Measurements from ENCODE around the gene MVB12B.

MVB12B gene

GRCh38 chr9:126490871-126491567, 164.4 kb downstream of the MVB12B start:
- DNase-seq (ENCODE audit: low read depth, low spot score), result no peak

- DNase-seq (ENCODE audit: low read depth, low spot score), result no peak
Measured at GRCh38 chr9:126491568-126491879, 164.9 kb downstream of the MVB12B start.

DNA sequence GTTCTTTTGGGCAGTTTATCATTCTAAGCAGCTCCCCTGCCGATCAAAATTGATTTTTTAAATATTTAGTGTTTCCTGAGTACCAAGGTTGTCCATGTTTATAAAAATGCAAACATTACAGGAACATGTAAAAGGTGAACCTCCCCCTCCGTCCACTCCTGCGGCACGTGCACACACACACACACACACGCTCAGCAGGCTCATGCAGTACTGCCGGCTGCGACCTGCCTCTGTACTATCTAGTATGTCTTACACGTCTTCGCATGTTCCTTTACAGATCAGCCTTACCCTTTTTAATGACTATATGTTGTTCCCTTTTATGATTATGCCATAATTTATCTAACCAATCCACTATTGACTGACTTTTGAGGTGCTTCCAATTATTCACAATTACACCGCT, 165.3 kb downstream of the MVB12B start:
- no peak for DNase-seq (ENCODE audit: low read depth, low spot score)

DNA sequence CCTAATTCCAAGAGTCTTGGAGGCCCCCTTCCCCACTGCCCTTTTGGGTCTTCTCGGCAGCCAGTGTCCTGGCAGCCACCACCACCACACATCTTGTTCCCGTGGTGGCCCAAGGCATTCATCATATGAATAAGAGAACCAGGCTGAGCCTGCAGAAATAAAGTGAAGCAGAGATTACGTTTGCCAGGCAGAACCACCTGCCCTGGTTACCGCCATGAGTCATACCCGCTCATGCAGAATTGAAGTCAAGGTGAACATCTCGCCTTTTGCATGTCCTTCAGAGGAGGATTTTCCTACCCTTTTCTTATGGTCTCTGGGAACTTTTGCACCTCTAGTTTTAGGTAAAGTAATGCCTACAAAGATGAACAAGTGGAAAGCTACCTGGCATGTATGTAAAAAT, 167.6 kb downstream of the MVB12B start:
- DNase-seq (ENCODE audit: low read depth, low spot score), result no peak

GRCh38 chr9:126494746-126495145, 168.1 kb downstream of the MVB12B start:
- DNase-seq (ENCODE audit: low read depth, low spot score), result no peak

DNA sequence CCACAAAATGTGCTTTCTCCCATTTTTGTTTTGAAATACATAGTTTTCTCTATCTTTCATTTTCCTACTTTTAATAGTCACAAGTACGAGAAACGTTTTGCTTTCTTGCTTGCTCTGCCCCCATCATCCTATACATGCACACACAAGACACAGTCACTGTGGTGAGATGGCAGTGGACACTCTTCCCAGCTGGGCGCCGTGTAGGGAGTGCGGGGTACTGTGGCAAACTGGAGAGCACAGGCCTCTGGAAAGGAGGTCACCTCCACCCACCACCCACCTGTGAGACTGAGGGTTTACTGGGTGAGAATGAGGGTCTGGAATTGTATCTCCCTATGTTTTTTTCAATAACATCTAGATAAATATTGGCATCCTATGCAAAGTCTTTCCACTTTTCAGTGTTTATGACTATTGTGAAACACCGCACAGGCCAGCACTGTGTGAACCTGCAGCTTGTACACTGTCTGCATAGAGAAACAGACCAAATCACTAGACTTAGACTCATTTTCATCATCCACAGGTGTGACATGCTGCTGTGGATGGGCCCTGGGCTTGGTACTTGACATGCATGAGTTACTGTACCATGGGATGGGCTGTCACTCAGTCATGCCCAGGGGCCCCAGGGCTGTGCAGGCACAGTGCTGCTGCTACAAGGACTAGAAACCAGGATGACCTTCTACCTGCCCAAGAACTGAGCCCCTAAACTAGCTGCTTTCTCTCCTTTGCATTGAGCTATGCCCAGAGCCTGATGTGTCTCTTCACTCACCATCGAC, 169.0 kb downstream of the MVB12B start:
- no peak for DNase-seq (ENCODE audit: low read depth, low spot score)

- DNase-seq (ENCODE audit: low read depth, low spot score), result no peak
Measured at GRCh38 chr9:126496181-126496576, 169.6 kb downstream of the MVB12B start.

DNA sequence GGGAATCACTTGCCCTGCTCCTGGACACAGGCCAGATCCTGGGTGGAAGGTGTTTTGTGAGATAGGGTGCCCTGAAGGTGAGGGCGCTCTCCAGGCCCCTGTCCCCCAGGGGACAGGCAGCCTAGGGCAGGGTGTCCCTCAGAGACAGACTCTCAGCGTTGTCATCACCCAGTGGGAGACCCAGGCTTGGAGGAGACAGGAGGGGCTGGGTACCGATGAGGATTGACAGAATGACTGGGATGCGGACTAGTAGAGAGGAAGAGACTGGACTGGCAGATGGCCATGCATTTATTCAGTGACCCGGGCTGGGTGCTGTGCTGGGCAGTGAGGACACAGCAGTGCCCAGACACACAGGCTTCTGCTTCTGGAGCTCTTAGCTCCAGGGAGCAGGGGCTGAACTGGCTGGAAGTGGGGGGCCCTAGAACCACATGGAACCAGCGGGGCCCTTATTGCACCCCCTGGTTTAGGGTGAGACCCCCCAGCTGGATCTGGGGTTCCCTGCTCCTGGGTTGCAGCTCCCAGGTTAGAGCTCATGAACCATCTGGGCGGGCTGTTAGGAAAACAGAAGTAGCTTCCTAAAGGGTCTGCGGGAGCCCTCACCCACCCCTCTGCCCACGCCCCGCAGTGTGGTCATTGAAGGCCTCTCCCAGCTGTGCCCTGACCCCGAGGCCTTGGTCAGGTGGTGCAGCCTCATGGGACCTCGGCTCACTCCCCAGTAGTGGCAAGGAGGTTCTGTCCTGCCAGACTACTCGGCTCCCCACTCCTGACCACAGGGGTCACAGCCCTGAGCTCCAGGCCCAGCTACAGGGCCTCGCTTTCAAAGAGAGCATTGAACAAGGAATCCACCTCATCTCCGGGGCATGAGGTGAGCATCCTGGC, 170.4 kb downstream of the MVB12B start:
- no peak for DNase-seq (ENCODE audit: low read depth, low spot score)

DNA sequence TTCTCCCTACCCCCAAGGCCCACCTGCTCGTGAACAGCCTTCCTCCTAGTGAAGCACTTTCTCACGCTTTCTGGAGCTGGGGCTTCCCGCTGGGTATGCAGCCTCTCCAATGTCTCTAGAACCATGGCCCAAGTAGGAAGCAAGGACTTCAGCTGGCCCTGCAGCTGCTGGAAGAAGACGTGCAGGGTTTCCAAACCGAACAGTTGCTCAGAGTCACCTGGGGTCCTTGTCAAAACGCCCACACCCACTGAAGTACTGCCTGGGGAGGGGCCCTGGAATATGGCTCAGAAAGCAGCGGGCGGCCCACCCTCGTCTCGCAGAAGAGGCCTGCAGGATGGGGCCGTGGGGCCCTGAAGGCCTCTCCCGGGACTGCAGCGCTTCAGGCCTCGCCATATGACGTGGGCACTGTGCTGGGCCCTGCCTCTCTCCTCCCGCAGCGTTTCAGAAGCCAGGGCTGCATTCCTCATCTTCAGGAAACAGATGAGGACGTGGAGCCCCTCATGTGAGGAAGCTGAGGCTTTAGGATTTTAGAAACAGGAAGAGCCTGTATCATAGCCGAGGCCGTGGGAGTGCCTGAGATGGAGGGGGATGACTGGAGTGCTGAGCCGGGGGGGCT, 171.1 kb downstream of the MVB12B start:
- DNase-seq (ENCODE audit: low read depth, low spot score), result no peak

GRCh38 chr9:126498331-126498730, 171.7 kb downstream of the MVB12B start:
- no peak for DNase-seq (ENCODE audit: low read depth, low spot score)

DNA sequence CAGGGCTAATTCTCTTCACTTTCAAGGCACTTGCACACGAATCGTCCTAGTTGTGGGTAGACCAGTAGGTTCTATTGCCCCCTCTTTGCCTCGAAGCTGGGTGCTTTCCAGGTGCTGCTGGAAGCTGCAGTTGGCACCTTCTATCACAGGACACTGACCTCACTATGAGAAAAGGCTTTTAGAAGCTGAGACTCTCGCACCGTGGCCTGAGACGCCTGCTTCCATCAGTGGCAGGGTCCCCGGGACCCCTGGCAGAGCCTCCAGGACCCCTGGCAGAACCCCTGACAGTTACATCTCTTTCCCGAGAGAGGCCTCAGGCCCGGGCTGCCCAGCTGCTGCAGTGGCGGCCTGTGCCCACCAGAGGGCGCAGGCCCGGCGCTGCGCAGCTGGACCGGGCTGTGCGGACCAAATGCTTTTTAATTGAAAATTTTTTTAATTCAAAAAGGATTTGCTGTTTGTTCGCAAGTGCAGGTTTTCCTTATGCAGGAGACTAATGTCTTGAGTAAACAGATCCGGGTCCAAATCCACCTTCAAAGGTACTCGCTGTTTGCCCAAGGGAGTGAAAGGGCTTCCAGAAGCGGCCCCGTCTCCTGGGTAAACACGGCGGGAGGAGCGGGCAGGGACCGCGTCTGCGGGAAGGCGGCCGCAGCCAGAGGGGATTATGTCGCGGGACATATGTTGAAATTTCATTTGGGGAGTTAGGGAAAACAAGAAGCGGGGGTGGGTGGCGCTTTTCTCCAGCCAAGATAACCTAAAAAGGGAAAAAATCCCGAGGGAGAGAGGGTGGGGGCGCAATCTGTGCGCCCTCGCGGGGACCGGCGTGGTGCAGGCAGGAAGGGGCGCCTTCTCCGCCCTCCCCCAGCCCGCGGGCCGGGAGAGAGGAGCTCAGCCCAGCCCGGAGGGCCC, 172.6 kb downstream of the MVB12B start:
- no peak for DNase-seq (ENCODE audit: low read depth, low spot score)

DNA sequence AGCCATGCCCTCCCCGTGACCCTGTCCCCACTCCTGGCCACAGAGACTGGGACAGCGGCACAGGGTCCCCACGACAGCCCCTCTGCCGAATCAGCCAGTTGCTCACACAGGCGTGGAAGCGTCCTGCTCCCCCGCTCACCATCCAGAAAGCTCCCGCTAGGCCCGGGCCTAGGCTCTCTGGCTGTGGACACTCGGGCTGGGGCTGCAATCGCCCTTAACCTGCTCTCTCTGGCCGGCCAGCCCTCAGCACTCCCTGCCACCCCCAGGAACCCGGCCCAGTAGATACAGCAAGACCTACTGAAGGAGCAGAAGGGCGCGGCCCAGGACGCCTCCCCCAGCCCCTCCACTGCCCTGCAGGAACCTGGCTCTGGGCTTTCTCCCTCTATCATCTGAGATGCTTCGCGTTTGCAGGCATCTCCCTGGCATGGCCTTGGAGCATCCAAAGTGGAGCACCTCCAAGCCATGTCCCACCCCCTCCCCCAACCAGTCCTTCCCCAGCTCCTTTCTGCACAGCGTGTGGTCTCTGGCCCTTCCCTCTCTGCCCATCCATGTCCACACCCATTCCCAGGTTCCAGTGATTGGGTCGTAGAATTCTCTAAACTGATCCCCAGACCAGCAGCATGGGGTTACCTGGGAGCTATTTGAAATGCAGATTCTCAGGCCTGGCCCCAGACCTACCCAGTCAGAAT, 173.4 kb downstream of the MVB12B start:
- DNase-seq (ENCODE audit: low read depth, low spot score), result no peak

- peak; percentile 45 for DNase-seq (ENCODE audit: low read depth, low spot score)
Measured at GRCh38 chr9:126500600-126501382, 174.2 kb downstream of the MVB12B start.

DNA sequence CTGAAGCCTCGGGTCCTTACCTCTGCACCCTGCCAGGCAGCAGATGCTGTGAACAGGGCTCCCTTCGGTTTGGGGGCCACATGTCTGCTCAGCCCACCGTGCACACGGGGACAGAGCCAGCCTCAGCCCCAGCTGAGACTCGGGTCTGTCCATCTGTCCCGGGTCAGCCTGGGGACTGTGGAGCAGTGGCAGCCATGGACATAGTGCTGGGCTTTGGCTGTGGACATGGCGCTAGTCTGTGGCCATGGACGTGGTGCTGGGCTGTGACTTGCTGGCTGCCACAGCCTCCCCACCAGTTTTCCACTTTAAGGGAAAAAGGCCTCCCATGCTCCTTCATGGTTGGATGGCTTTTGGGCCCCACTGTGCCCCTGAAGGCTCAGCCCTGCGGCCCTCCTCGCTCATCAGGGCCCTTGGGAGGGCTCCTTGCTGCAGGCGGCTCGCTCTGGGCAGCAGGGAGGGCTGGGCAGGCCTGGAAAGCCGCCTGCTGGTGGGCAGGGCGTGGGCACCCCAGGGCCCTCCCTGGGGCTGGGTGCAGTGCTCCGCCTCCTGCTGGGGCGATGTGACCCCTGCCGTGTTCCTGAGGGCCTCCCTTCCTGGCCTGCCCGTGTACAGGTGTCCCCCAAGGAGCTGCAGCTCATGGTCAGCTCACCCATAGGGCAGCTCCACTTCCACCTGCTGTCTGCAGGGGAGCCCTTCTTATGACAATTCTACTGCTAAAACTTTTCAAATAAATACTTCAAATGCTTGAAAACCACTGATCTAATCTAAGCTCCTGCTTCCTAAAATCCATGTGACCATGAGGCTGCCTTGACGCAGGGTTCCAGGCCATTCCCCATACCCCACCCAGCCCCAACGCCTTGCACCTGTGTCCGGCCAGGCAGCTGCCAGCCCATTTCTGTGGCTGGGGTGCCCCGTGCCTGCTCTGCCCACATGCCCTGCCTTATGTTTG, 175.0 kb downstream of the MVB12B start:
- DNase-seq (ENCODE audit: low read depth, low spot score), result no peak

GRCh38 chr9:126502417-126503332, 176.0 kb downstream of the MVB12B start:
- DNase-seq (ENCODE audit: low read depth, low spot score), result no peak

GRCh38 chr9:126503333-126504085, 176.9 kb downstream of the MVB12B start:
- no peak for DNase-seq (ENCODE audit: low read depth, low spot score)

Measured in activated CD4-positive, CD25-positive, alpha-beta regulatory T cell treated with anti-CD3 and anti-CD28 coated beads, Interleukin-2, amount 50 U/mL, for 16 hours (primary cell).